Motor neuron (in vitro differentiated cells): ENCODE results near the gene FAM107B. TPM values are rescaled to one million over a fixed set of nuclear protein-coding genes. Genes with fewer than 3 reads are reported as not detected.

Experiments
- ATAC-seq, 8 experiments: fragments of 200-7000 bp; cut with Tn5 transposase; replicated peaks in 6 of 8; 2 replicates each; pipeline ENCODE4 v1.8.0; 2021; ENCODE audit warnings: mild to moderate bottlenecking in 8 of 8, moderate library complexity in 8 of 8
- H3K27ac ChIP-seq, 2 donors: fragments of 250-450 bp; sonication (Bioruptor Pico); 2 replicates each; pipeline ENCODE4 v1.9.0; 2021; ENCODE audit warnings: antibody characterized with exemption in 2 of 2, mild to moderate bottlenecking in 2 of 2, moderate library complexity in 1 of 2
- H3K4me1 ChIP-seq, 2 donors: fragments of 250-450 bp; sonication (Bioruptor Pico); replicated peaks in 1 of 2; 2 replicates each; pipeline ENCODE4 v1.6.1; 2021; ENCODE audit warnings: antibody characterized with exemption in 2 of 2, mild to moderate bottlenecking in 2 of 2, moderate library complexity in 1 of 2
- H3K4me3 ChIP-seq, 5 donors: fragments of 250-450 bp; sonication (Bioruptor Pico); 2 replicates each; pipeline ENCODE4 v1.9.0; 2021; ENCODE audit warnings: antibody characterized with exemption in 5 of 5, mild to moderate bottlenecking in 5 of 5, moderate library complexity in 4 of 5
- WGBS, 10 experiments: fragments of 450-650 bp; shearing (Covaris generic); methylation state at CpG; one replicate each; pipeline ENCODE4 v1.0.0; 2022; 5-methylcytosine and 5-hydroxymethylcytosine counted together
- in situ Hi-C, 9 experiments: fragments of 400-800 bp; cut with MboI; loops; one replicate each; pipeline ENCODE4 v1.15.0; 2021; ENCODE audit warnings: low sequenced_read_pairs in 9 of 9, low pct_unique_long_range_greater_than_20kb in 2 of 9; ENCODE audit not compliant: unreplicated experiment in 9 of 9
- total RNA-seq, 8 experiments: library from RNA; unstranded; fragments of 300-600 nt; gene quantifications; 2 replicates each; pipeline versions ENCODE4 v1.2.3 to v1.2.4, GENCODE V29; 2022

FAM107B gene
- total RNA-seq, 8 experiments from 2014 or later: 2.0 to 60.4 (median 25.4) TPM

GRCh38 chr10:14748441-14748840 lies 26.3 kb downstream of the FAM107B start:
- WGBS, 10 experiments: 0 to 92% (median 65%) methylated on average over 1 to 2 of the region's 3 CpGs; no CpG with 5 or more reads in 4 of the 10 experiments
- Histone ChIP-seq H3K27ac (no peak overlapping the region), H3K4me1 (peaks cover 32 to 33% of the 10 kb centered on the region in 2 donors), H3K4me3 (no peak overlapping the region)
- in situ Hi-C loops: no loop called here
- peak in 2 of 8 experiments; percentile 65 to 74 for ATAC-seq

GRCh38 chr10:14742815-14743214 lies 31.9 kb downstream of the FAM107B start:
- H3K4me3 ChIP-seq: no peak overlapping the region
- in situ Hi-C loops: no loop called here
- WGBS, 10 experiments: 5 to 83% (median 42%) methylated on average over 2 to 3 of the region's 3 CpGs
- H3K4me1 ChIP-seq: no peaks in the 10 kb centered on the region
- H3K27ac ChIP-seq: no peak overlapping the region
- ATAC-seq: no peak

GRCh38 chr10:14742382-14742781 lies 32.3 kb downstream of the FAM107B start:
- H3K4me3 ChIP-seq: no peak overlapping the region
- WGBS, 10 experiments: 17 to 100% (median 100%) methylated on average over 1 of the region's 1 CpG; no CpG with 5 or more reads in 7 of the 10 experiments
- ATAC-seq: no peak
- H3K4me1 ChIP-seq: no peaks in the 10 kb centered on the region
- in situ Hi-C loops: no loop called here
- no peak overlapping the region for H3K27ac ChIP-seq

- in situ Hi-C loops: no loop called here
- Histone ChIP-seq H3K4me1 (peaks cover 5% of the 10 kb centered on the region in 2 donors), H3K4me3 (no peak overlapping the region), H3K27ac (no peak overlapping the region)
- whole genome bisulfite sequencing, 10 experiments: 30 to 100% (median 67%) methylated on average over 1 to 3 of the region's 3 CpGs; no CpG with 5 or more reads in 1 of the 10 experiments
- ATAC-seq: no peak
Observed at GRCh38 chr10:14740684-14741247, 33.9 kb downstream of the FAM107B start.

DNA sequence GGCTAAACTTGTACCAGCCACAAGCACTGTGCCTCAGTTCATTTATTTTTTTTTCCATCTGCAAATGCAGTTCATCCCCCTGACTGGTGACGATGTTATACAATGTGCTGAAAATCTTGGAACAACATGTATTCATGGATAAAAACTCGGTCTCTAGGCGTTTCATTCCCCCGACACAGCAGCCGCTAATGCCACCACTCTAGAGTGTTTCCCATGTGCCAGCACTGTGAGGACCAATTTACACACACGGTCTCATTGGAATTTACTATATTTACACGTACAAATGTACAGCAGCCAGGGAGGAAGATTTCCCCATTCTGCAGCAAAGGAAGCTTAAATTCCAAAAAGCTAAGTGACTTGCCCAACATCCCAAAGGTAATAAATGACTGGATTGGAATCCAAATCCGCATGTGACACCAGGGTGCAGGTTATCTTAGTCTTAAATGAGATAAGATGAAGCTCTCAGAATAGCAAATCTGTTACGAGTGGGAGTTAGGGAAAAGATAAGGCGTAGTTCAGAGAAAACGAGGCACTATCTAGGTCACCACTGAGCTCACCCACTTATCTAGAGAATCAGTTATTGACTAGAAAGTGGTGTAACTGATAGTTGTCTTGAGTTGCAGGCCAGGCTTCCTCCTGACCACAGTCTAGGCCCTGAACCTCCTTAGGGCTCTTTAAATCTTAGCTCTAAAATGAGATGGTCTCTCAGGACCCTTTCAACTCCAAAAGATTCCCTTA lies 36.7 kb downstream of the FAM107B start:
- H3K27ac ChIP-seq: no peak overlapping the region

GRCh38 chr10:14736600-14737081 lies 38.1 kb downstream of the FAM107B start:
- peak overlapping the region in 1 of 2 donors; percentile 36 for H3K27ac ChIP-seq
- no peak overlapping the region for H3K4me3 ChIP-seq
- in situ Hi-C loops: no loop called here

More for the DNA sequence above, 36.7 kb downstream of the FAM107B start:
- no peak overlapping the region for H3K4me3 ChIP-seq
- ATAC-seq: no peak
- in situ Hi-C loops: no loop called here
- 25 to 100% (median 83%) methylated on average over 1 to 10 of the region's 11 CpGs for WGBS, 10 experiments
- peaks cover 5% of the 10 kb centered on the region in 2 donors for H3K4me1 ChIP-seq

DNA sequence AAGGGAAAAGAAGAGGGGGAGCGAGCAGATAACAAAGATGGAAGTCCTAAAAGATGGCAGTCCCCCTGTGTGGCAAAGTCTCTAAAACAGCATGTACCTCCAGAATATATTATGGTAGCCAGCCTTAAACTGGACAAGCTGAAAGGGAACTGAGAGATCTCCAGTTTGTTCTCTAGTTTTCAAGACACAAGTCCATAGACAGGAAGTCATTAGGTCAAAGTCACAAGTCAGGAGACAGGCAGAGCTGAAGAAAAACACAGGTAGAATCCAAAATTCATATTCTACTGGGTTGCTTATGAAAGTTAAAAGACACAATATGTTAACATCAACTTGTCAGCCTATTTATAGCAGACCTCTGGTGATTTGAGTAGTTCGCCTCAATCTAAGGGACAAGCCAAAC lies 38.7 kb downstream of the FAM107B start:
- no peak overlapping the region for H3K27ac ChIP-seq
- in situ Hi-C loops: no loop called here
- 52 to 100% (median 100%) methylated on average over 1 to 2 of the region's 2 CpGs; no CpG with 5 or more reads in 3 of the 10 experiments for WGBS, 10 experiments
- H3K4me3 ChIP-seq: no peak overlapping the region
- ATAC-seq: no peak
- H3K4me1 ChIP-seq: peaks cover 8 to 11% of the 10 kb centered on the region in 2 donors

More at GRCh38 chr10:14736600-14737081, 38.1 kb downstream of the FAM107B start:
- WGBS, 10 experiments: 7 to 82% (median 51%) methylated on average over 3 to 4 of the region's 4 CpGs; no CpG with 5 or more reads in 2 of the 10 experiments
- ATAC-seq: peak in 6 of 8 experiments; percentile 24 to 76 (median 55)
- H3K4me1 ChIP-seq: peaks cover 8 to 11% of the 10 kb centered on the region in 2 donors

DNA sequence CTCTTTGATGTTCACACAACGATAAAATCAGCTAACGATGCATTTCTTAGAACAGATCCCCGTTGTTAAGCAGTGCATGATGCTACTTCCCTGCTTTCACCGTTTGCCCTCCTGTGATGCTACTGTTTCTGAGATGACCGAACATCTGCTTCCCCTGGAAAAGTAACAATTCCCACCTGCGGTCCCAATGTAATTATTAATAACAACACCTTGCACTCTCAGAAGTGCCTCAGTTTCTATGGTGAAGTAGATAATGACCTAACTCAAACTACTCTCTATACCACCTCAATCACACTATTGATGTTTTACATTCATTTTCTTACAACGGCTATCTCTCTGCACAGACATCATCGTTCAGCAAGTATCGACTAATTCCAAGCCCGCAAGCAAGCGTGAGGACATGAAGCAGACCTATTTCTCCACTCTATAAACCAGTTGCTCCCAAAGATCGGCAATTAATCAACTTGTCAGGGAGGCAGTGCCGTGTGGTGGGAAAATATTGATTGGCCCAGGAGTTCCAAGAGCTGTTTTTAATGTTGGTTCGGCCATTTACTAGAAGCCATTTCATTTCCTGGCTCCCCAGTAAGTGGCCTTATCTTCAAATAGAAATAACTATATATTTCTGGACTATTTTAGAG lies 42.7 kb downstream of the FAM107B start:
- Histone ChIP-seq H3K27ac (no peak overlapping the region), H3K4me1 (peaks cover 13 to 15% of the 10 kb centered on the region in 2 donors), H3K4me3 (no peak overlapping the region)
- WGBS, 10 experiments: 50 to 75% (median 62%) methylated on average over 6 to 14 of the region's 14 CpGs; no CpG with 5 or more reads in 2 of the 10 experiments
- in situ Hi-C loops: no loop called here
- ATAC-seq: peak in 4 of 8 experiments; percentile 35 to 70 (median 53)

- Histone ChIP-seq H3K4me1 (peaks cover 9 to 10% of the 10 kb centered on the region in 2 donors), H3K4me3 (no peak overlapping the region), H3K27ac (no peak overlapping the region)
- in situ Hi-C loops: no loop called here
- WGBS, 10 experiments: 0 to 100% (median 33%) methylated on average over 1 to 3 of the region's 3 CpGs; no CpG with 5 or more reads in 1 of the 10 experiments
- peak in 5 of 8 experiments; percentile 25 to 78 (median 49) for ATAC-seq
Observed at GRCh38 chr10:14728346-14728745, 46.4 kb downstream of the FAM107B start.

DNA sequence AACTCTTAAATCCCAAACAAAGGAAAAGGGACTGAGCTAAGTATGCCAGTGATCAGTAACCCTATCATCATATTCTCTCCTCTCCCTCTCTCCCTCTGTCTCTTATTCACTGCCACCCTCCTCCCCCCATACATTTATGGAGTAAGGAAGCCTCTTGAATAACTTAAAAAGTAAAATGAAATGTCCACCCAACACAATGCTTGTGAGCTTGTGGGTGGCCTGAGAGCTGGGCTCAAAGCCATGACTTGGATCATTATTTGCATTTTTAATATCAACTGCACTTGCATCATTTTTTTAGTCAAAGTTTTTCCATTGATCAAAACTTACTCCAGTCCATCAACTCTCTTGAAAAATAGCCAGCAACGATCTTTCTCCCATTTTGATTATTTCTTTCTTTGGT lies 46.8 kb downstream of the FAM107B start:
- H3K4me3 ChIP-seq: no peak overlapping the region
- in situ Hi-C loops: no loop called here
- no peak overlapping the region for H3K27ac ChIP-seq
- WGBS, 10 experiments: 0 to 90% (median 46%) methylated on average over 1 of the region's 1 CpG; no CpG with 5 or more reads in 4 of the 10 experiments
- H3K4me1 ChIP-seq: peaks cover 9 to 10% of the 10 kb centered on the region in 2 donors
- ATAC-seq: peak in 3 of 8 experiments; percentile 81 to 84 (median 81)

DNA sequence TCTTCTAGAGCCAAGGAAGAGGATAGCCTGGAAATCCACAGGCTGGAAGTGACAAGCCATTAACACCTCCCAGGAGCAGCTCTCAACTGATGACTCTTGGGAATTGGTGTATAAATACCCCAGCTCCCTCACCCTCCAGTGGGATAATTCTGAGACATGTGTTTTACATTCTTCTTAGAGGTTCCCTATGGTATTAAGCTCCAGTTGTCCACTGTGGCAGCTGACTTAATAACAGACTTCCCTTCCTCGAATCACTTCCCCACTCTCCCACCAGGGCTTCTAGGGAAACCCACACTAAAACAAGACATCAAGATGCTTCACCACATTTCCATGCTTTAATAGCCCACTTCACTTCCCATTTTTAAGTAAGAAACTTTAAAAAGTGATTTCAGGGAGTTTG lies 47.2 kb downstream of the FAM107B start:
- 0 to 80% (median 67%) methylated on average over 1 of the region's 1 CpG; no CpG with 5 or more reads in 6 of the 10 experiments for WGBS, 10 experiments
- Histone ChIP-seq H3K27ac (no peak overlapping the region), H3K4me3 (no peak overlapping the region), H3K4me1 (peaks cover 8 to 10% of the 10 kb centered on the region in 2 donors)
- in situ Hi-C loops: no loop called here
- ATAC-seq: no peak

GRCh38 chr10:14724931-14725330 lies 49.8 kb downstream of the FAM107B start:
- 0 to 100% (median 53%) methylated on average over 1 to 2 of the region's 2 CpGs; no CpG with 5 or more reads in 2 of the 10 experiments for WGBS, 10 experiments
- peak in 3 of 8 experiments; percentile 48 to 87 (median 80) for ATAC-seq
- in situ Hi-C loops: no loop called here
- no peak overlapping the region for H3K4me3 ChIP-seq
- no peak overlapping the region for H3K27ac ChIP-seq
- peaks cover 3 to 7% of the 10 kb centered on the region in 2 donors for H3K4me1 ChIP-seq
